ENCODE results near the gene OR4F17. TPM values are rescaled to one million over a fixed set of nuclear protein-coding genes. Genes with fewer than 3 reads are reported as not detected.
"Not testable (repeated sequence)": the region's sequence is repeated elsewhere in the genome, so short reads cannot be mapped to it uniquely, and the experiment has no call there.

Gene OR4F17, protein sequence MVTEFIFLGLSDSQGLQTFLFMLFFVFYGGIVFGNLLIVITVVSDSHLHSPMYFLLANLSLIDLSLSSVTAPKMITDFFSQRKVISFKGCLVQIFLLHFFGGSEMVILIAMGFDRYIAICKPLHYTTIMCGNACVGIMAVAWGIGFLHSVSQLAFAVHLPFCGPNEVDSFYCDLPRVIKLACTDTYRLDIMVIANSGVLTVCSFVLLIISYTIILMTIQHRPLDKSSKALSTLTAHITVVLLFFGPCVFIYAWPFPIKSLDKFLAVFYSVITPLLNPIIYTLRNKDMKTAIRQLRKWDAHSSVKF
- not detected in 2 replicates for total RNA-seq

DNA sequence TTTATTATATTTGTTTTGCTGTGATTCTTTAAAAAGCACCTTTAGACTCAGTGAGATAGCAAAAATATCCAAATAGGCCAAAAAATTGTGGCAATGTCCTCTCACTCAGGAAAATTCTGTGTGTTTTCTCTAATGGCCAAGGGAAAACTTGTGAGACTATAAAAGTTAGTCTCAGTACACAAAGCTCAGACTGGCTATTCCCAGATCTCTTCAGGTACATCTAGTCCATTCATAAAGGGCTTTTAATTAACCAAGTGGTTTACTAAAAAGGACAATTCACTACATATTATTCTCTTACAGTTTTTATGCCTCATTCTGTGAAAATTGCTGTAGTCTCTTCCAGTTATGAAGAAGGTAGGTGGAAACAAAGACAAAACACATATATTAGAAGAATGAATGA lies at the start of gene OR4F17:
Gene OR4F17, plus strand, starts transcription at position 301 of the 400 bp plus-strand sequence. CDS start 3,575 bp downstream, outside the sequence.
- not testable (repeated sequence) for DNase-seq (ENCODE audit: low read depth, low spot score)

DNA sequence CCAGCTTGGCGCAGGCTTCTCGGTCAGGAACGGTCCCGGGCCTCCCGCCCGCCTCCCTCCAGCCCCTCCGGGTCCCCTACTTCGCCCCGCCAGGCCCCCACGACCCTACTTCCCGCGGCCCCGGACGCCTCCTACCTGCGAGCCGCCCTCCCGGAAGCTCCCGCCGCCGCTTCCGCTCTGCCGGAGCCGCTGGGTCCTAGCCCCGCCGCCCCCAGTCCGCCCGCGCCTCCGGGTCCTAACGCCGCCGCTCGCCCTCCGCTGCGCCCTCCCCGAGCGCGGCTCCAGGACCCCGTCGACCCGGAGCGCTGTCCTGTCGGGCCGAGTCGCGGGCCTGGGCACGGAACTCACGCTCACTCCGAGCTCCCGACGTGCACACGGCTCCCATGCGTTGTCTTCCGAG lies 36.1 kb upstream of the OR4F17 start:
- not testable (repeated sequence) for DNase-seq (ENCODE audit: low read depth, low spot score)

DNA sequence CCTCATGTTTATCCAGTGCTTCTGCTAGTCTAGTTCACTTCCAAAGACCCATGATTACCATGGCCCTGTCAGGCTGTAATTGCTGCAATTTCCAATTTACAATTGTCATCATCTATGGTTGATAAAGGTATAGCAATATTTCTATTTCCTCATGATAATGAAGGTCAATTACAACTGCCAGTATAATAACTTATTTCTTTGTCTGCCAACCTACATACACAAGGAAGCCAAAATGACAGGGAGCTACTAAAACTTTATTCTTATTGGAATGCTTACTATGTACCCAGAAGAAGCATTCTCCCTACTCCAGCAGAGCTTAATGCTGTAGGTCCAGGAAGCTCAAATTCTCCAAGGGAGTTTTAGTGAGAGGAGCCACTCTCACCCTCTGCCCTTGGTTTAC lies 24.0 kb upstream of the OR4F17 start:
- not testable (repeated sequence) for DNase-seq (ENCODE audit: low read depth, low spot score)

DNA sequence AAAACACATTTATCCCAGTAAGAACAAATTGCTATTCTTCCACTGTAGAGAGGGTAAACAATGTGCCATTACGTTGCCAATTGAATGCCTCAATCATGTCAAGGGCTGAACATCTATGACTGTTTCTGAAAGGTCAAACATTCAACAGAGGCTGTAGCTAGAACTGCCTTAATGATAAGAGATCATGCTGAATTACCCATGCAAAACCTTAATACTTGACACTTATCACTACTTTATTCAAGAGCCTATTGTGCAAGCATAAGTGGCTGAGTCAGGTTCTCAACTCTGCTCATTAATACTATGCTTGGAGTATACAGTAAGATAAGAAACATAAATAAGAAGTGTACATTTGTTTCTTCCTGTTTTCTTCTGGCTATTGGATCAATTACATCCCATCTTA lies 23.3 kb upstream of the OR4F17 start:
- not testable (repeated sequence) for DNase-seq (ENCODE audit: low read depth, low spot score)

DNA sequence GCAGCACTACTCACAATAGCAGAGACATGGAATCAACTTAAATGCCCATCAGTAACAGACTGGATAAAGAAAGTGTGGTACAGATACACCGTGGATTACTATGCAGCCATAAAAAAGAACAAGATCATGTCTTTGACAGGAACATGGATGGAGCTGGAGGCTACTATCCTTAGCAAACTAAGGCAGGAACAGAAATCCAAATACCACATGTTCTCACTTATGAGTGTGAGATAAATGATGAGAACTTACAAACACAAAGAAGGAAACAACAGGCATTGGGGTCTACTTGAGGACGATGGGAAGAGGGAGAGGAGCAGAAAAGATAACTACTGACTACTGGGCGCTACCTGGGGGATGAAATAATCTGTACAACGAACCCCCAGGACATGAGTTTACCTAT lies 16.2 kb upstream of the OR4F17 start:
- not testable (repeated sequence) for DNase-seq (ENCODE audit: low read depth, low spot score)

DNA sequence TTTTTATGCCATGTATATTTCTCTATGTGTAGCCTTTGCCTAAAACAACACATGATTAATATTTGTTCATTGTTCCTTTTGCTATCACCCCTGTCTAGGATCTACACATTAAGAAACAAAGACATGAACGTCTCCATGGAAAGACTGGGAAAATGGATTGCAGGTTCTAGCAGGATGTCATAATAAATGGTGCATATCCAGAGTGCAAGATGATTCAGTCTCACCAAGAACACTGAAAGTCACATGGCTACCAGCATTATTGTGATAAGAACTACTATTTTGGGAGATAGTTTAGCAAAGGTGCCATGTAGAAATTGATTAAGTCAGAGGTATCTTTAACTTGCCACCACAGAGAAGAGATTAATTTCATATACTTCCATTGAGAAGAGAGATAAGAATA lies 12.1 kb upstream of the OR4F17 start:
- DNase-seq (ENCODE audit: low read depth, low spot score): not testable (repeated sequence)

DNA sequence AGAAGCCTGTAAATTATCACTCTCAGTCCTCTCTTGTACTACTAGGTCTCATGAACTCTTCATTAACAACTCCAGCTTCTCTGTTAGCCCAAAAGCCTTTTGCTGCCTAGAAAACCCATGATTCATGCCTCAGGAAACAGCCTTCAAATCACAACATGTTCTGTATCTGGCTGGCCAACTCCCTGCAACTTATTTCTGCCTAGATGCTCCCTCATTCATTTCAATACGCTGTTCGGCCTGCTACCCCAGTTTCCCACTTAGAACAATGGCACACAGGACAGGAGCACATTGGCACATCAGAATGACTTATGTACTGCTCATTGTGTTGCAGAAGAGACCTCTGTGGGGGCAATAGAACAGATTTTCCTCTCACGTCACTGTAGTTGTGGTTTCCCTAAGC lies 9.3 kb upstream of the OR4F17 start:
- DNase-seq (ENCODE audit: low read depth, low spot score): not testable (repeated sequence)

DNA sequence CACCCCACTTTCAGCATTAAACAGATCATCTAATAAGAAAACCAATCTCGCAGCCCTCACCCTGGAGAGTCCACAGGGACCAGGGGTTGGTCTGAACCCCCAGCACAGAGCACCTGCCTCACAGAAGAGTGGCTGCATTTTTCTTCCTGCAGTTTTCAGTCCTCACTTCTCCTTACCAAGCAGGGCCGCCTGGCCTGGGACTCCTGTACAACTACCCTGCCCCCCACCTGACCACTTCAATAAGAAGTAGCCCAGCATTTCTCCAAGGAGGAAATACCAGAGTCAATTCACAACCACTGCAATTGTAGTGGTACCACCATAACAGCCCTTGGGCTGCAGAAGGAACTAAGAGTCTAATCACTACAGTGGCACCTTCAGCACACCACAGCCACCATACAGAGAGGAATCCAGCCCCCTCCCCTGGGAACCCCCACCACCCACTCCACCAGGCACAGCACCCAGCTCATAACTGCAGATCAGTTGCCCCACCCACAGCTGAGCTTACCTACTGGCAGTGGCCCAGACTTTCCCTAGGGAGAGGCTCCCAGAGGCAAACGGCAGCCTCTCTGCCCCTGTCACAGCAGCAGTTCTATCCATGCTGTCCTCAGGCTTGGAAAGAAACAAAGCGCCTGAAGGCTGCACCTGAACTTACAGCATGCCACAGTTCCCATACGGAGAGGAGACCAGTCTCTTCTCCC lies 13.7 kb downstream of the OR4F17 start:
- DNase-seq (ENCODE audit: low read depth, low spot score): not testable (repeated sequence)

Other genes with a start within 250 kb of the OR4F17 start
- 2.1 and 9.0 TPM in 2 replicates for gene PLPP2, start 184.3 kb downstream of the OR4F17 start, total RNA-seq
- gene MIER2, start 237.7 kb downstream of the OR4F17 start, total RNA-seq: 20.1 and 31.0 TPM in 2 replicates